BLaER1 (cell line): ENCODE measurements around the gene PPP1R14C.

Experiments used
- H3K27ac ChIP-seq: shearing (Covaris generic); formaldehyde crosslinking; 2 replicates; pipeline ENCODE4 v1.8.1; 2022
- H3K27me3 ChIP-seq: shearing (Covaris generic); formaldehyde crosslinking; 2 replicates; pipeline ENCODE4 v1.8.1; 2022
- H3K36me3 ChIP-seq: shearing (Covaris generic); formaldehyde crosslinking; 2 replicates; pipeline ENCODE4 v1.8.1; 2022
- H3K4me1 ChIP-seq: shearing (Covaris generic); formaldehyde crosslinking; 2 replicates; pipeline ENCODE4 v1.8.1; 2022
- H3K4me2 ChIP-seq: shearing (Covaris generic); formaldehyde crosslinking; 2 replicates; pipeline ENCODE4 v1.8.1; 2022
- H3K4me3 ChIP-seq: shearing (Covaris generic); formaldehyde crosslinking; 2 replicates; pipeline ENCODE4 v1.8.1; 2022
- H3K9ac ChIP-seq: shearing (Covaris generic); formaldehyde crosslinking; 2 replicates; pipeline ENCODE4 v1.8.1; 2022
- H3K9me3 ChIP-seq: shearing (Covaris generic); formaldehyde crosslinking; 2 replicates; pipeline ENCODE4 v1.8.1; 2022
- H4K20me1 ChIP-seq: shearing (Covaris generic); formaldehyde crosslinking; 2 replicates; pipeline ENCODE4 v1.8.1; 2022
- Cebpa-rat ChIP-seq: shearing (Covaris generic); IDR thresholded peaks from 2 replicates; pipeline ENCODE4 v1.8.1; 2022

PPP1R14C gene

DNA sequence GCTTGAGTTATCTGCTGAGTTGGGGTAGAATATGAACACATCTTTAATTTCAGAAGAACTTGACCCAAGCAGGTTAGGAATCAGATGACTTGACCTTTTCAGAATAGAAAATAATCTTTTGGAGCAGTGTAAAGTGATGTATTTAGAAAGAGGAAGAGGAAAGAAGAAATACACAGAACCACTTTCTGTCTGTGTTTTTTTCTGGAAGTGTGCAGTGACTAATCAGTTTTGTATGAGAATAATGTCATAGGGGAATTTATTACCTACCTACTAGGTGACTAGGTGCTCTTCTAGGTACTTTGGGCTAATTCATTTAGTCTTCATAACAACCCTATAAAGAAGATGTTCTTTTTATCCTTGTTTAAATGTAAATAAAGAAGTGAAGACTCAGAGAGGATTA is 3.0 kb downstream of the PPP1R14C start:
- no peaks in the 10 kb centered on the region for H3K9me3 ChIP-seq
- no peak overlapping the region for H3K9ac ChIP-seq
- peaks cover 6% of the 10 kb centered on the region; the same call in 1 of the 2 replicates for H4K20me1 ChIP-seq
- H3K27ac ChIP-seq = no peak overlapping the region
- peak overlapping the region; percentile 98 for H3K4me2 ChIP-seq
- no peak overlapping the region for H3K4me3 ChIP-seq
- TF ChIP-seq Cebpa-rat = no peak
- peaks cover 64% of the 10 kb centered on the region for H3K4me1 ChIP-seq
- H3K27me3 ChIP-seq = peaks cover 32% of the 10 kb centered on the region
- H3K36me3 ChIP-seq = no peaks in the 10 kb centered on the region

DNA sequence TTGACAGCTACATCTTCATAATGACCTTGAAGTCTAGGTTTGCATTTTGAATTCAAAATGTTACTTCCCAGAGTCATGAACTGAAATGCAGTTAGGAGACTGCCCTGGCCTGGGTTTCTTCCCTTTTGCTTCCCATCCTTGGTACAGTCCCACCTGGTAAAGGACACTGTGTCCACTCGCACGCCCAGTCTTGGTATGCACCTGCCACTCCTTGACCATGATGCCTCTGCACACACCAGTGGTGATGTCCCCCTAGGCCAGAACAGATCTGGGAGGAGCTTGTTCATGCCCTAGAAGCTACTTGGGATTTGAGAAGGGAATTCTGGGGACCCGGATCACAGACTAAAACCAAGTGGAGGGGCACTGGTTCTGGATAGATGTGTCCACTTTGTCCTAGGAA is 3.6 kb downstream of the PPP1R14C start:
- Histone ChIP-seq H4K20me1 (peaks cover 6% of the 10 kb centered on the region; the same call in 1 of the 2 replicates), H3K27me3 (peaks cover 32% of the 10 kb centered on the region), H3K4me2 (peak overlapping the region; percentile 98)

DNA sequence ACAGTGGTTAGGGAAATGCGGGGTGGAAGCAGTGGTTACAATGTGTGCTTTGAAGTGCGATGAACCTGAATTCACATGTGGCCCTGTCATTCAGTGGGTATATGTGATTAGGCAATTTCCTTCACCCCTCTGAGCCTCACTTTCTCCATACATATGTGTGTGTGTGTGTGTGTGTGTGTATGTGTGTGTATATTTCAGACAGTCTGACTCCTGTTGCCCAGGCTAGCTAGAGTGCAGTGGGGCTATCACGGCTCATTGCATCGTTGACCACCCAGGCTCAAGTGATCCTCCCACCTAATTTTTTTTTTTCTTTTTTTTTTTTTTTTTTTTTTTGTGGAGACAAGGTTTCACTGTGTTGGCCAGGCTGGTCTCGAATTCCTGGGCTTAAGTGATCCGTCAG is 6.3 kb downstream of the PPP1R14C start:
- TF ChIP-seq Cebpa-rat = no peak
- Histone ChIP-seq H3K27me3 (peaks cover 24% of the 10 kb centered on the region), H3K4me2 (peak overlapping the region; percentile 38), H3K36me3 (no peaks in the 10 kb centered on the region), H3K4me1 (peaks cover 61% of the 10 kb centered on the region), H4K20me1 (peaks cover 2% of the 10 kb centered on the region; the same call in 1 of the 2 replicates), H3K4me3 (no peak overlapping the region), H3K9me3 (no peaks in the 10 kb centered on the region), H3K27ac (no peak overlapping the region), H3K9ac (no peak overlapping the region)

More for the DNA sequence above, 3.6 kb downstream of the PPP1R14C start:
- H3K4me1 ChIP-seq = peaks cover 58% of the 10 kb centered on the region
- no peaks in the 10 kb centered on the region for H3K36me3 ChIP-seq
- H3K4me3 ChIP-seq = no peak overlapping the region
- TF ChIP-seq Cebpa-rat = no peak
- H3K9me3 ChIP-seq = no peaks in the 10 kb centered on the region
- no peak overlapping the region for H3K9ac ChIP-seq
- no peak overlapping the region for H3K27ac ChIP-seq

DNA sequence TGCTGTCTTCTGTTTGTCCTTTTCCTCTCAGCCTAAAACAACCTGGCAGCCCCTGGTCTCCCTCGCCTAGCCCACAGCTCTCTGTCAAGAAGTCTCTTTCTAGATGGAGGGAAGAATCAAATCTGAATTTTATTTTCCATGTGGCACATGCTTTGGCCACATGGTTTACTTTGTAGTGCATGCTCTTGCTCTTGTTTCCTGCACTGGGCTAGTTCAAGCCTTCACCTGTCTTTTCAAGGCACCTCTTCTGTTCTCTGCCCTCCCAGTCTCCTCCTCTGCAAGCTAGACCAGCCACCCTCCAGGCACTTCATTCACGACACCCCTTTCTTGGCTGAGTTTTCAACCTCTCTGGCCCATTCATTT is 7.6 kb downstream of the PPP1R14C start:
- H4K20me1 ChIP-seq = no peaks in the 10 kb centered on the region
- H3K4me1 ChIP-seq = peaks cover 58% of the 10 kb centered on the region
- H3K9me3 ChIP-seq = no peaks in the 10 kb centered on the region
- H3K36me3 ChIP-seq = no peaks in the 10 kb centered on the region
- no peak overlapping the region for H3K4me3 ChIP-seq
- H3K9ac ChIP-seq = no peak overlapping the region
- no peak overlapping the region for H3K4me2 ChIP-seq
- no peak for TF ChIP-seq Cebpa-rat
- H3K27ac ChIP-seq = no peak overlapping the region
- H3K27me3 ChIP-seq = peaks cover 11% of the 10 kb centered on the region

DNA sequence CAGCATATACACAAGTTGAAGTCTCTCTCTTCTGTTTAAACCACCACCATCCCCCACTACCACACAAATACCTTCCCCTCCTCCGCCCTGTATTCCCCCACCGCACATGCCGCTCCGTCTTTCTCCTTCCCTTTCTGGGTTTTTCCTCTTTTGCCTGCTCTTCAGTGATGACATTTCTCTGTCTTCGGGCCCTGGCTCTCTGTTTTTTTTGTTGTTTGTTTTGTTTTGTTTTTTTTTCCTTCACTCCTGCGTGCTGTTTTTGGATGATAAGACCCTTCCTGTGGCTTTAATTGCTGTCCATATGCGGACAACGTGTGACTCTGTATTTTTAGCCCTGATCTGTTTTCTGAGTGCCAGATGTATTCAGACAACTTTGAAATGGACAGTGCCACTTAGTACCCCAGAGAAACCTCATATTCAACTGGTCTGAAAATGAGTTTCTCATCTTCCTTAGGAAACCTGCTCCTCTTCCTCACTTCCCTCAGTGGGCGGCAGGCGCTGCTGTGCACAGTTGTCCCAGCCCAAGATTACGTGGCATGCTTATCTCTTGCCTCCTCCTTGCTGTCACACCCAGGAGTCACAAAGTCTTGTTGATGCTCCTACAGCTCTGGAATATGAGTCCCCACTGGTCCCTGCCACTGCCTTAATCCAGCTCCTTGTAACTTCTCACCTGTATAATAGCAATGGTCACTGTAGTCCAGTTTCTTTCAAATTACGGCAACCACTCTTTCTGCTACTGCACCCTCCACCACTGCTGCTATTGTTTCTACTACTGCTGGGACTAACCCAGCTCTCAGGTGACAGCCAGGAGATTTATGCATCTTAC is 8.2 kb downstream of the PPP1R14C start:
- no peak overlapping the region for H3K9ac ChIP-seq
- no peak overlapping the region for H3K4me2 ChIP-seq
- peaks cover 5% of the 10 kb centered on the region; the same call in 1 of the 2 replicates for H3K27me3 ChIP-seq
- H3K27ac ChIP-seq = no peak overlapping the region
- no peak for TF ChIP-seq Cebpa-rat
- peaks cover 54% of the 10 kb centered on the region for H3K4me1 ChIP-seq
- H4K20me1 ChIP-seq = no peaks in the 10 kb centered on the region
- no peaks in the 10 kb centered on the region for H3K36me3 ChIP-seq
- no peak overlapping the region for H3K4me3 ChIP-seq
- no peaks in the 10 kb centered on the region for H3K9me3 ChIP-seq

DNA sequence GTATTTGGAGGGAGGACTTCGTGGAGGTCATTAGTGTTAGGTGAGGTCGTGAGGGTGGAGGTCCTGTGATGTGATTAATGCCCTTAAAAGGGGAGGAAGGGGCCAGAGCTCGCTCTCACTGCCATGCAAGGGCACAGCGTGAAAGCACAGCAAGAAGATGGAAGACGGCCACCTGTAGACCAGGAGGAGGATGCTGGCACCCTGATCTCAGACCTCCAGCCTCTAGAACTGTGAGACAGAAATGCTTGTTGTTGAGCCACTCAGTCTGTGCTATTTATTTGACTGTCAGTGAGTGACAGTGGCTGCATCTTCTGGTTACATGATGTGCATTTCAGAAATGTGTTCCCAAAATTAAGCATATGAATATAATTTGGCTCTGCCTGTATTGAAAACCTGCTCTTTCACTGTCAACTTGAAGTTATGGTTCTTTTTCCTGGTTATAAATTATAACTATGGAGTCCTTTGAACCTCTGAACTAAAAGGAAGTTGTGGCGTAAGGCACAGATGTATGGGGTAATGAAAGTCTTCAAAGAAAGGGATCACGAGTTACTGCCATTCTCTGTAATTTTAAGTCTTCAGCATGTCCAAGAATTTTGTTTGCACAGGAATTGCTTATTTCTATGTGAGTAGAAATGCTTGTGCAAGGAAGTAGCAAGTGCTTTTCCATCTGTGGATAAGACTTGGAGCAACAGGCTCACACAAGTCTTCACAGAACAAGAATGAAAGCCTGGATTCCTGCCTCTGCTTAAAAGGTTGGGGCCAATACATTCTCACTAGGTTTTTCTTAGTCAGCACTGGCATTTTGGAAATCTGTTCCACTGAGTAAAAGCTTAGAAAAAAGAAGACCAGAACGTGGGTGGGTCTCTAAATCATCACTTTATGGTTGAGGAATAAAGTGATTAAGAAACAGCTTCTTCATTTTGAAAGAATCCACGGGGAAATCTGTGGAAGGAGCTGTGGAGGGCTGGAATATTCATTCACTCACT is 10.3 kb downstream of the PPP1R14C start:
- H3K4me2 ChIP-seq = peak overlapping the region; percentile 30
- TF ChIP-seq Cebpa-rat = no peak
- H3K4me1 ChIP-seq = peaks cover 48% of the 10 kb centered on the region
- no peak overlapping the region for H3K27ac ChIP-seq
- H4K20me1 ChIP-seq = no peaks in the 10 kb centered on the region
- H3K36me3 ChIP-seq = no peaks in the 10 kb centered on the region
- H3K4me3 ChIP-seq = no peak overlapping the region
- H3K9me3 ChIP-seq = no peaks in the 10 kb centered on the region
- no peaks in the 10 kb centered on the region for H3K27me3 ChIP-seq
- H3K9ac ChIP-seq = no peak overlapping the region

DNA sequence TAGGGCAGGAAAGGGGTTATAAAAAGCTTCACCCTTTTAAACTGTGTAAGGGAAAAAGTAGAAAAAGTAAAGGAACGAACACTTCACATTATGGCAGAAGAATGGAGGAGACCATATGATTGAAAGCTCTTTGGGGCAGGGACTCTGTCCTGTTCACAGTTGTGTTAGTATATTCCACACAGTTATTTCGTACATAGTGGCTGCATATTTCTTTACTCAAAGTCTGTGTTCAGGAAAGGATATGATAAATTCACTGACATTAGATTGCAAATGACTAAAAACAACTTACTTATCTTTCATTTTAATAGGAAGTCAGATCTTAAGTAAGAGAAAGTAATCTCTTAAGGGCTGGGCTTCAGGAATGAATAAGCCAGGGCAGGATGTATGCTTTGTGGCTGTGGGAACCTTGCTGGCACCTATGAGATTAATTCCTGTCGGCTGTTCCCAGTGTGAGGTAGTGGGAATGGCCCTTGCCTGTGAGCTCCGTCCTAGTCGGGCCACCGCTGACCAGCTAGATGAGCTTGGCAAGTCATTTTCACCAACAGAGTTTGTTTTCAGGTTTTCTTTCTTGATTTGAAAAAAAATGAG is 11.2 kb downstream of the PPP1R14C start:
- H3K36me3 ChIP-seq = no peaks in the 10 kb centered on the region
- peak overlapping the region; percentile 30; the same call in 1 of the 2 replicates for H3K4me2 ChIP-seq
- peaks cover 40% of the 10 kb centered on the region for H3K4me1 ChIP-seq
- H4K20me1 ChIP-seq = no peaks in the 10 kb centered on the region
- H3K27ac ChIP-seq = no peak overlapping the region
- H3K27me3 ChIP-seq = no peaks in the 10 kb centered on the region
- H3K4me3 ChIP-seq = no peak overlapping the region
- H3K9ac ChIP-seq = no peak overlapping the region
- H3K9me3 ChIP-seq = no peaks in the 10 kb centered on the region
- TF ChIP-seq Cebpa-rat = no peak

DNA sequence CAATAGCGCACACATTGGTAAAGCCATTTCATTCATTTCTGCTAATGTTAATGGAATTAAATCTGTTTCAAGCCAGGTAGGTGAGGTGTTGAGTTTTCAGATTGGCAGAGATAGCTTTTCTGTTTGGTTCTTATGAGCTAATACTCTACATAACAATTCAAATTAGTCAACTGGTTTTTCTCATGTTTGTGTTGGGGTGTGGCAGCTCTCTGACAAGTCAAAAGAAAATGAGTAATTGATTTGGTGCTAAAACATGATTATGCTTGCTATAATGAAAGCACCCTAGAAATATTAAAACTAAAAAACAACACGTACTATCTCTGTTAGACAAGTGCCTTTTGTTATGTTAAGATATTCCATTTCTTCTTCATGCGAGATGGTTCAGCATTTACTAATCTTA is 13.6 kb downstream of the PPP1R14C start:
- no peak overlapping the region for H3K9ac ChIP-seq
- peaks cover 12% of the 10 kb centered on the region; the same call in 1 of the 2 replicates for H3K9me3 ChIP-seq
- no peaks in the 10 kb centered on the region for H4K20me1 ChIP-seq
- H3K36me3 ChIP-seq = no peaks in the 10 kb centered on the region
- TF ChIP-seq Cebpa-rat = no peak
- no peaks in the 10 kb centered on the region for H3K27me3 ChIP-seq
- no peak overlapping the region for H3K4me2 ChIP-seq
- no peak overlapping the region for H3K27ac ChIP-seq
- no peak overlapping the region for H3K4me3 ChIP-seq
- H3K4me1 ChIP-seq = peaks cover 34% of the 10 kb centered on the region

DNA sequence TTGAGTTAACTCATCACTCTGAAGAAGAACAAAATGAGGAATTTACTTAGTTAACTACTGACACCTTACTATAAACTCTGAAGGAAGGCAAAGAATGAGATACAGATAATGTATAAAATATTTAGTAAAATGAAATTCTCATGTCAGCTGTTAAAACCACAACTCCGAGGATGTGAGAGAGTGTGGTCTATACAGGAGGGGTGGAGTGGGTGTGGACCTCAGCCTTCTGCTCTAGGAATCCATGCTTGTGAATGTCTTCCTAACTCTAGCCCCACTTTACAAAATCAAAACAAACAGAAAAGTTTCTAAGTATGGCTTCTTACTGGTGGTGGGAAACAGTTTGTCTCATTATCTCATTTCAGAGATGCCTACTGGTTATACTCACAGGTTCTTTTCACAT is 14.2 kb downstream of the PPP1R14C start:
- Histone ChIP-seq H3K9ac (no peak overlapping the region), H3K27ac (no peak overlapping the region)

More for the DNA sequence above, 14.2 kb downstream of the PPP1R14C start:
- H4K20me1 ChIP-seq = no peaks in the 10 kb centered on the region
- H3K27me3 ChIP-seq = no peaks in the 10 kb centered on the region
- no peak overlapping the region for H3K4me3 ChIP-seq
- H3K36me3 ChIP-seq = no peaks in the 10 kb centered on the region
- no peak for TF ChIP-seq Cebpa-rat
- no peak overlapping the region for H3K4me2 ChIP-seq
- H3K9me3 ChIP-seq = peaks cover 14% of the 10 kb centered on the region; the same call in 1 of the 2 replicates
- H3K4me1 ChIP-seq = peaks cover 33% of the 10 kb centered on the region
